IMR-90 (cell line): Measurements from ENCODE around the gene EPS15. TPM values are rescaled to one million over a fixed set of nuclear protein-coding genes. Genes with fewer than 3 reads are reported as not detected.

Source experiments
- ATAC-seq: fragments of 200-7000 bp; cut with Tn5 transposase; 2 replicates; pipeline ENCODE4 v1.9.1; 2020; ENCODE audit warnings: low read depth, mild to moderate bottlenecking, moderate library complexity
- BruUV-seq: library from RNA; stranded (reverse); fragments of 400-500 nt; replicated peaks from 2 replicates; lab custom pipeline; 2021; lab: Mats Ljungman, UMichigan
- CTCF ChIA-PET: fragments of 300-600 bp; formaldehyde crosslinking; extraction: SDS; loops from one replicate; lab custom pipeline; 2021; ENCODE audit warnings: antibody characterized with exemption; lab: Yijun Ruan, JAX
- POLR2A ChIA-PET: fragments of 300-600 bp; sonication (Branson Sonifier 250); formaldehyde crosslinking; loops from one replicate; lab custom pipeline; 2022; ENCODE audit warnings: antibody characterized with exemption; ENCODE audit not compliant: unreplicated experiment; lab: Charles Lee
- DNase-seq: peaks from one replicate; pipeline ENCODE4 v3.0.0; 2013
- H2AFZ ChIP-seq: replicated peaks from 2 replicates; pipeline ENCODE3; 2013; ENCODE audit warnings: low read length, mild to moderate bottlenecking; ENCODE audit not compliant: poor library complexity
- H2AK5ac ChIP-seq: 2 replicates; pipeline ENCODE4 v1.6.1; 2013; ENCODE audit warnings: low read depth, low read length, inconsistent platforms
- H2AK9ac ChIP-seq: replicated peaks from 2 replicates; pipeline ENCODE3; 2013; ENCODE audit warnings: mild to moderate bottlenecking, low read depth, low read length, moderate library complexity; ENCODE audit not compliant: poor library complexity
- H2BK120ac ChIP-seq: 2 replicates; pipeline ENCODE4 v1.6.1; 2013; ENCODE audit warnings: low read depth, low read length, inconsistent platforms
- H2BK15ac ChIP-seq: 3 replicates; pipeline ENCODE4 v1.6.1; 2013; ENCODE audit warnings: low read depth, low read length, inconsistent platforms
- H2BK20ac ChIP-seq: 2 replicates; pipeline ENCODE4 v1.6.1; 2013; ENCODE audit warnings: low read depth, mild to moderate bottlenecking, inconsistent platforms, low read length, moderate library complexity
- H2BK5ac ChIP-seq: 2 replicates; pipeline ENCODE4 v1.6.1; 2013; ENCODE audit warnings: mild to moderate bottlenecking, low read depth, low read length, inconsistent platforms; ENCODE audit not compliant: poor library complexity, severe bottlenecking
- H3K14ac ChIP-seq: replicated peaks from 2 replicates; pipeline ENCODE4 v1.6.1; 2013; ENCODE audit warnings: low read depth, low read length, inconsistent platforms
- H3K18ac ChIP-seq: 2 replicates; pipeline ENCODE4 v1.6.1; 2013; ENCODE audit warnings: low read depth, low read length, control low read depth
- H3K23ac ChIP-seq: 2 replicates; pipeline ENCODE4 v1.6.1; 2013; ENCODE audit warnings: low read depth, low read length, inconsistent platforms
- H3K27ac ChIP-seq: 2 replicates; pipeline ENCODE4 v1.5.1; 2013; ENCODE audit warnings: mild to moderate bottlenecking, control low read depth, low read length; ENCODE audit not compliant: insufficient read depth
- H3K27me3 ChIP-seq: 2 replicates; pipeline ENCODE4 v1.6.1; 2013; ENCODE audit warnings: low read length; ENCODE audit not compliant: control insufficient read depth, insufficient read depth
- H3K36me3 ChIP-seq: 2 replicates; pipeline ENCODE4 v1.6.1; 2013; ENCODE audit warnings: low read length, mixed read lengths; ENCODE audit not compliant: control insufficient read depth, insufficient read depth
- H3K4ac ChIP-seq: 2 replicates; pipeline ENCODE4 v1.6.1; 2013; ENCODE audit warnings: low read depth, low read length, inconsistent platforms
- H3K4me1 ChIP-seq: 2 replicates; pipeline ENCODE4 v1.6.1; 2013; ENCODE audit warnings: low read length, mixed read lengths; ENCODE audit not compliant: control insufficient read depth, insufficient read depth
- H3K4me2 ChIP-seq: 2 replicates; pipeline ENCODE4 v1.6.1; 2013; ENCODE audit warnings: low read depth, mild to moderate bottlenecking, control low read depth, low read length, moderate library complexity
- H3K4me3 ChIP-seq: 2 replicates; pipeline ENCODE4 v1.5.1; 2013; ENCODE audit warnings: low read depth, mild to moderate bottlenecking, control low read depth, low read length, moderate library complexity; ENCODE audit not compliant: insufficient read depth
- H3K56ac ChIP-seq: 2 replicates; pipeline ENCODE4 v1.6.1; 2013; ENCODE audit warnings: low read length, inconsistent platforms; ENCODE audit not compliant: insufficient read depth; ENCODE audit errors: extremely low read depth
- H3K79me1 ChIP-seq, 2 experiments: 2 replicates each; pipeline ENCODE4 v1.6.1; 2013; ENCODE audit warnings: low read length in 2 of 2, inconsistent platforms in 1 of 2, low read depth in 1 of 2
- H3K9ac ChIP-seq: 2 replicates; pipeline ENCODE4 v1.6.1; 2013; ENCODE audit warnings: low read depth, low read length, control low read depth
- H3K9me1 ChIP-seq: 2 replicates; pipeline ENCODE4 v1.6.1; 2013; ENCODE audit warnings: low read length, inconsistent platforms; ENCODE audit not compliant: insufficient read depth
- H3K9me3 ChIP-seq: 2 replicates; pipeline ENCODE4 v1.6.1; 2013; ENCODE audit warnings: low read length; ENCODE audit not compliant: control insufficient read depth, insufficient read depth
- H4K20me1 ChIP-seq: 2 replicates; pipeline ENCODE4 v1.6.1; 2013; ENCODE audit warnings: low read length, inconsistent platforms; ENCODE audit not compliant: insufficient read depth
- H4K5ac ChIP-seq: 2 replicates; pipeline ENCODE4 v1.6.1; 2013; ENCODE audit warnings: mild to moderate bottlenecking, low read depth, low read length, control low read depth
- H4K8ac ChIP-seq, 2 experiments: 2 replicates each; pipeline ENCODE4 v1.6.1; 2013; ENCODE audit warnings: low read depth in 2 of 2, low read length in 2 of 2, control low read depth in 1 of 2, inconsistent platforms in 1 of 2
- H4K91ac ChIP-seq: 2 replicates; pipeline ENCODE4 v1.6.1; 2013; ENCODE audit warnings: low read depth, low read length, inconsistent platforms; ENCODE audit not compliant: insufficient read depth
- BHLHE40 ChIP-seq: fragments of 150-350 bp; IDR thresholded peaks from 2 replicates; pipeline ENCODE4 v1.6.1; 2016; ENCODE audit warnings: mild to moderate bottlenecking, low read depth, low read length
- CHD1 ChIP-seq: IDR thresholded peaks from 2 replicates; pipeline ENCODE4 v1.6.1; 2012; ENCODE audit warnings: low read depth, low read length, improper control_type of control experiment
- ELK1 ChIP-seq: fragments of 150-350 bp; IDR thresholded peaks from 2 replicates; pipeline ENCODE4 v1.6.1; 2016; ENCODE audit warnings: low read depth, mild to moderate bottlenecking, low read length, moderate library complexity, borderline replicate concordance
- FOS ChIP-seq: fragments of 150-350 bp; IDR thresholded peaks from 2 replicates; pipeline ENCODE4 v1.6.1; 2016; ENCODE audit warnings: low read depth, low read length
- MAFK ChIP-seq: IDR thresholded peaks from 2 replicates; pipeline ENCODE4 v1.6.1; 2012; ENCODE audit warnings: low read depth, low read length, improper control_type of control experiment
- MAZ ChIP-seq: IDR thresholded peaks from 2 replicates; pipeline ENCODE4 v1.6.1; 2012; ENCODE audit warnings: low read depth, mild to moderate bottlenecking, low read length, improper control_type of control experiment, moderate library complexity, borderline replicate concordance
- MXI1 ChIP-seq: IDR thresholded peaks from 2 replicates; pipeline ENCODE4 v1.6.1; 2012; ENCODE audit warnings: low read depth, mild to moderate bottlenecking, low read length, moderate library complexity, borderline replicate concordance
- NFE2L2 ChIP-seq: fragments of 150-350 bp; IDR thresholded peaks from 2 replicates; pipeline ENCODE4 v1.6.1; 2016; ENCODE audit warnings: low read depth, mild to moderate bottlenecking, low read length
- POLR2A ChIP-seq: IDR thresholded peaks from 2 replicates; pipeline ENCODE4 v1.6.1; 2012; ENCODE audit warnings: mild to moderate bottlenecking, low read depth, low read length
- RAD21 ChIP-seq: IDR thresholded peaks from 2 replicates; pipeline ENCODE4 v1.6.1; 2012; ENCODE audit warnings: low read length, improper control_type of control experiment
- RCOR1 ChIP-seq: IDR thresholded peaks from 2 replicates; pipeline ENCODE4 v1.6.1; 2012; ENCODE audit warnings: mild to moderate bottlenecking, low read length, improper control_type of control experiment; ENCODE audit not compliant: insufficient replicate concordance
- RFX5 ChIP-seq: IDR thresholded peaks from 2 replicates; pipeline ENCODE4 v1.8.0; 2012; ENCODE audit warnings: low read depth, mild to moderate bottlenecking, low read length, moderate library complexity
- SMC3 ChIP-seq: fragments of 150-350 bp; IDR thresholded peaks from 2 replicates; pipeline ENCODE4 v1.6.1; 2016; ENCODE audit warnings: low read depth, mild to moderate bottlenecking, antibody characterized with exemption, low read length, moderate library complexity
- WGBS, 2 experiments: methylation state at CpG; one replicate each; pipeline versions ENCODE4 v1.1.5 to v1.1.7; 2013; ENCODE audit warnings: missing lambda C conversion rate in 2 of 2; ENCODE audit not compliant: insufficient read length in 1 of 2; ENCODE audit errors: extremely low coverage in 2 of 2; 5-methylcytosine and 5-hydroxymethylcytosine counted together
- dilution Hi-C: fragments of 300-500 bp; cut with HindIII; formaldehyde crosslinking; loops from one replicate; pipeline ENCODE4 v1.14.3; 2018; ENCODE audit warnings: low sequenced_read_pairs; ENCODE audit not compliant: unreplicated experiment
- in situ Hi-C: fragments of 300-500 bp; cut with MboI; formaldehyde crosslinking; loops from 3 replicates; pipeline ENCODE4 v1.14.3; 2019; ENCODE audit warnings: low sequenced_read_pairs, inconsistent platforms, mixed read lengths
- intact Hi-C: fragments of 100-400 bp; cut with micrococcal nuclease; formaldehyde crosslinking; loops from 2 replicates; pipeline ENCODE4 v1.10.0; 2022
- polyA plus RNA-seq, 3 experiments: library from polyadenylated mRNA; depleted of rRNA; stranded (reverse); fragments of >200 nt; gene quantifications; 2 replicates each; pipeline ENCODE4 v1.2.3, GENCODE V29; 2012; ENCODE audit warnings: low replicate concordance in 1 of 3
- total RNA-seq: library from RNA; depleted of rRNA; stranded (reverse); fragments of >200 nt; gene quantifications from 2 replicates; pipeline ENCODE4 v1.2.3, GENCODE V29; 2012
- TF ChIP-seq, protein P1 (sequence below): fragments of 150-350 bp; IDR thresholded peaks from 2 replicates; pipeline ENCODE4 v1.6.1; 2017; ENCODE audit warnings: mild to moderate bottlenecking, antibody characterized with exemption, low read length, low read depth

The EPS15 gene
- total and polyA plus RNA-seq, 2 of the 4 experiments (the other 2 are of a cell fraction) = 17.6 to 38.0 TPM

- TF ChIP-seq FOS (no peak), POLR2A (no peak)
These were observed 172.8 kb downstream of the EPS15 start (continued) for GRCh38 chr1:51346086-51346942.

DNA sequence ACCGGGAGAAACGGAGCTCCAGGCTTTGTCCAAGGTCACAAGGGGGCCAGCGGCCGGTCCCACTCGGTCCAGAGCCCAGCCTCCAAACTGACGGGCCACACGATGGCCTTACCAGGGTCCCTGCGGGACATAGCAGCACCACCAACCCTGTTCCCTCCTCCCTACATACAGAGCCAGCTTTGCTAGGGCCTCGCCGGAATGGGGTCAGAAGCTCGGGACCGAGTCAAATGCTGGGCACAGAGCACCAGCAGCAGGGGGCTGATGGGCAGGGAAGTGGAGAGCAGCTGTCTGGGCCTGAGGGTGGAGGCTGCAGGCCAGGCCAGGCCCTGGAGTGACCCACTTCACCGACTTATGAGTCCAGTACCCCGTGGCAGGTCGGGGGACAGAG, 173.8 kb downstream of the EPS15 start:
- Histone ChIP-seq H3K27ac (no peak overlapping the region), H3K9me1 (no peaks in the 10 kb centered on the region), H3K56ac (no peak overlapping the region), H3K23ac (no peak overlapping the region), H2BK20ac (no peak overlapping the region), H3K4me3 (no peak overlapping the region), H3K27me3 (peaks cover 41% of the 10 kb centered on the region), H4K20me1 (no peaks in the 10 kb centered on the region), H3K4me2 (no peak overlapping the region), H3K36me3 (no peaks in the 10 kb centered on the region), H3K9me3 (no peaks in the 10 kb centered on the region), H3K9ac (no peak overlapping the region), H2BK5ac (no peak overlapping the region), H2AK5ac (no peak overlapping the region), H3K4ac (no peak overlapping the region), H2AFZ (no peak overlapping the region), H2BK15ac (no peak overlapping the region), H4K91ac (no peak overlapping the region), H2BK120ac (no peak overlapping the region), H4K8ac (no peak overlapping the region), H3K79me1 (no peaks in the 10 kb centered on the region), H4K5ac (no peak overlapping the region), H3K14ac (no peak overlapping the region), H3K18ac (no peak overlapping the region), H3K4me1 (no peaks in the 10 kb centered on the region; the same call in 1 of the 2 replicates), H2AK9ac (no peak overlapping the region)
- ChIA-PET POLR2A (no interaction called here), CTCF (no interaction called here)
- in situ Hi-C loops (no loop called here), dilution Hi-C loops (no loop called here), intact Hi-C loops (no loop called here)
- no TSS peak for BruUV-seq
- DNase-seq (no peak), ATAC-seq (no peak)
- 45% methylated on average over 7 of the region's 15 CpGs; no CpG with 5 or more reads in 1 of the 2 experiments for WGBS, 2 experiments
- TF ChIP-seq MAZ (no peak), BHLHE40 (no peak), RAD21 (no peak), RFX5 (no peak), SMC3 (no peak), MAFK (no peak), RCOR1 (no peak), NFE2L2 (no peak), CHD1 (no peak), ELK1 (no peak), FOS (no peak), MXI1 (no peak), POLR2A (no peak)
- TF ChIP-seq, protein P1, sequence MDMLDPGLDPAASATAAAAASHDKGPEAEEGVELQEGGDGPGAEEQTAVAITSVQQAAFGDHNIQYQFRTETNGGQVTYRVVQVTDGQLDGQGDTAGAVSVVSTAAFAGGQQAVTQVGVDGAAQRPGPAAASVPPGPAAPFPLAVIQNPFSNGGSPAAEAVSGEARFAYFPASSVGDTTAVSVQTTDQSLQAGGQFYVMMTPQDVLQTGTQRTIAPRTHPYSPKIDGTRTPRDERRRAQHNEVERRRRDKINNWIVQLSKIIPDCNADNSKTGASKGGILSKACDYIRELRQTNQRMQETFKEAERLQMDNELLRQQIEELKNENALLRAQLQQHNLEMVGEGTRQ = no peak
